Measurements from ENCODE around the gene SYNJ1.

- TF ChIP-seq, protein P1, sequence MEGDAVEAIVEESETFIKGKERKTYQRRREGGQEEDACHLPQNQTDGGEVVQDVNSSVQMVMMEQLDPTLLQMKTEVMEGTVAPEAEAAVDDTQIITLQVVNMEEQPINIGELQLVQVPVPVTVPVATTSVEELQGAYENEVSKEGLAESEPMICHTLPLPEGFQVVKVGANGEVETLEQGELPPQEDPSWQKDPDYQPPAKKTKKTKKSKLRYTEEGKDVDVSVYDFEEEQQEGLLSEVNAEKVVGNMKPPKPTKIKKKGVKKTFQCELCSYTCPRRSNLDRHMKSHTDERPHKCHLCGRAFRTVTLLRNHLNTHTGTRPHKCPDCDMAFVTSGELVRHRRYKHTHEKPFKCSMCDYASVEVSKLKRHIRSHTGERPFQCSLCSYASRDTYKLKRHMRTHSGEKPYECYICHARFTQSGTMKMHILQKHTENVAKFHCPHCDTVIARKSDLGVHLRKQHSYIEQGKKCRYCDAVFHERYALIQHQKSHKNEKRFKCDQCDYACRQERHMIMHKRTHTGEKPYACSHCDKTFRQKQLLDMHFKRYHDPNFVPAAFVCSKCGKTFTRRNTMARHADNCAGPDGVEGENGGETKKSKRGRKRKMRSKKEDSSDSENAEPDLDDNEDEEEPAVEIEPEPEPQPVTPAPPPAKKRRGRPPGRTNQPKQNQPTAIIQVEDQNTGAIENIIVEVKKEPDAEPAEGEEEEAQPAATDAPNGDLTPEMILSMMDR (CRISPR knock-in tag; IDR thresholded peaks at IDR 0.05), result no peak
- no peak for TF ChIP-seq ZBTB34 (CRISPR knock-in tag; IDR thresholded peaks at IDR 0.05)
- no peak for TF ChIP-seq MAFG (CRISPR knock-in tag; IDR thresholded peaks at IDR 0.05)
- TF ChIP-seq, protein P2, sequence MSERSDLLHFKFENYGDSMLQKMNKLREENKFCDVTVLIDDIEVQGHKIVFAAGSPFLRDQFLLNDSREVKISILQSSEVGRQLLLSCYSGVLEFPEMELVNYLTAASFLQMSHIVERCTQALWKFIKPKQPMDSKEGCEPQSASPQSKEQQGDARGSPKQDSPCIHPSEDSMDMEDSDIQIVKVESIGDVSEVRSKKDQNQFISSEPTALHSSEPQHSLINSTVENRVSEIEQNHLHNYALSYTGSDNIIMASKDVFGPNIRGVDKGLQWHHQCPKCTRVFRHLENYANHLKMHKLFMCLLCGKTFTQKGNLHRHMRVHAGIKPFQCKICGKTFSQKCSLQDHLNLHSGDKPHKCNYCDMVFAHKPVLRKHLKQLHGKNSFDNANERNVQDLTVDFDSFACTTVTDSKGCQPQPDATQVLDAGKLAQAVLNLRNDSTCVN (CRISPR knock-in tag; IDR thresholded peaks at IDR 0.05; ENCODE audit: borderline replicate concordance), result no peak
- TF ChIP-seq SMAD3 (CRISPR knock-in tag; IDR thresholded peaks at IDR 0.05), result no peak
- TF ChIP-seq ZNF317 (CRISPR knock-in tag; IDR thresholded peaks at IDR 0.05), result no peak
- no peak for TF ChIP-seq ZNF609 (CRISPR knock-in tag; IDR thresholded peaks at IDR 0.05; ENCODE audit: borderline replicate concordance)
- no peak for TF ChIP-seq POLR2A (IDR thresholded peaks at IDR 0.05; ENCODE audit: insufficient read depth in 1 of 2, low read depth in 2 of 2, low read length in 2 of 2)
Measured at GRCh38 chr21:32645261-32646182, 82.3 kb downstream of the SYNJ1 start.
